NB4 (cell line): ENCODE results near the gene WSB1.
A peak's percentile ranks its signal among the peaks of the same experiment; 100 is the strongest.

Source experiments
- POLR2A ChIP-seq: IDR thresholded peaks from 2 replicates; pipeline ENCODE4 v1.6.1; 2011; ENCODE audit warnings: mild to moderate bottlenecking; ENCODE audit not compliant: insufficient read length; ENCODE audit errors: extremely low read depth
- TF ChIP-seq, protein P1 (sequence below): IDR thresholded peaks from one replicate; pipeline ENCODE4 v1.5.1; 2012; ENCODE audit warnings: low read depth, low read length

DNA sequence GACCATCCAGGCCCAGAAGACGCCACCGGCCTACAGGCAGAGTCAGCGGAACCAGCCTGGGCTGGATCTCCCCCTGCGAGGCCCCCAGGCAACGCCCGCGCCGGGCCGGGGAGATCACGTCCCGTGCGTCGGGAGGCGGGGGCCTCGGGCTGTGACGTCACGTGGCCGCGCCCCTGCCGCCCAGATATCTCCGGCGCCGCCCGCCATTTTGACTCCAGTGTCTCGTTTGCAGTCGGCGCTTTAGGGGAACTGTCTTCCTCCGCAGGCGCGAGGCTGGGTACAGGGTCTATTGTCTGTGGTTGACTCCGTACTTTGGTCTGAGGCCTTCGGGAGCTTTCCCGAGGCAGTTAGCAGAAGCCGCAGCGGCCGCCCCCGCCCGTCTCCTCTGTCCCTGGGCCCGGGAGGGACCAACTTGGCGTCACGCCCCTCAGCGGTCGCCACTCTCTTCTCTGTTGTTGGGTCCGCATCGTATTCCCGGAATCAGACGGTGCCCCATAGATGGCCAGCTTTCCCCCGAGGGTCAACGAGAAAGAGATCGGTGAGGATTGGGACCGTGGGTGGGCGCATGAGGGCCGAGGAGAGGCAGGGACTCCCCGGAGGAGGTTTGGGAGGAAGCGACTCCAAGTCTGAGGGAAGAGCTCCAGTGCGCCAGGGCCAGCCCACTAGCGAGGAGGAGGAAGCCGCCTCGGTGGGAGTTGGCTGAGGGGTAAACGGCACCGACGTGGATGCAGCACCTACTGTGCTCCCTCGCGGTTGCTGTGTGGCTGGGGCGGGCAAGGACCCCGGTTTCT is at the start of gene WSB1:
- TF ChIP-seq, protein P1, sequence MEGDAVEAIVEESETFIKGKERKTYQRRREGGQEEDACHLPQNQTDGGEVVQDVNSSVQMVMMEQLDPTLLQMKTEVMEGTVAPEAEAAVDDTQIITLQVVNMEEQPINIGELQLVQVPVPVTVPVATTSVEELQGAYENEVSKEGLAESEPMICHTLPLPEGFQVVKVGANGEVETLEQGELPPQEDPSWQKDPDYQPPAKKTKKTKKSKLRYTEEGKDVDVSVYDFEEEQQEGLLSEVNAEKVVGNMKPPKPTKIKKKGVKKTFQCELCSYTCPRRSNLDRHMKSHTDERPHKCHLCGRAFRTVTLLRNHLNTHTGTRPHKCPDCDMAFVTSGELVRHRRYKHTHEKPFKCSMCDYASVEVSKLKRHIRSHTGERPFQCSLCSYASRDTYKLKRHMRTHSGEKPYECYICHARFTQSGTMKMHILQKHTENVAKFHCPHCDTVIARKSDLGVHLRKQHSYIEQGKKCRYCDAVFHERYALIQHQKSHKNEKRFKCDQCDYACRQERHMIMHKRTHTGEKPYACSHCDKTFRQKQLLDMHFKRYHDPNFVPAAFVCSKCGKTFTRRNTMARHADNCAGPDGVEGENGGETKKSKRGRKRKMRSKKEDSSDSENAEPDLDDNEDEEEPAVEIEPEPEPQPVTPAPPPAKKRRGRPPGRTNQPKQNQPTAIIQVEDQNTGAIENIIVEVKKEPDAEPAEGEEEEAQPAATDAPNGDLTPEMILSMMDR, result peak; percentile 1
- TF ChIP-seq POLR2A, result peak; percentile 99
